Activated CD4-positive, alpha-beta memory T cell treated with anti-CD3 and anti-CD28 coated beads for 36 hours (primary cell): ENCODE results near the gene ACO1. TPM values are rescaled to one million over a fixed set of nuclear protein-coding genes. Genes with fewer than 3 reads are reported as not detected.
"Not testable (repeated sequence)": the region's sequence is repeated elsewhere in the genome, so short reads cannot be mapped to it uniquely, and the experiment has no call there.

Experiments
- CTCF ChIA-PET: fragments of 350-600 bp; sonication (Branson Sonifier 250); formaldehyde crosslinking; loops from one replicate; lab custom pipeline; 2021; ENCODE audit warnings: antibody characterized with exemption, inconsistent platforms; lab: Charles Lee
- POLR2A ChIA-PET: fragments of 350-600 bp; sonication (Branson Sonifier 250); formaldehyde crosslinking; loops from one replicate; lab custom pipeline; 2021; ENCODE audit warnings: antibody characterized with exemption; lab: Charles Lee
- DNase-seq: peaks from one replicate; pipeline ENCODE4 v3.0.0-alpha.2; 2020
- H3K27ac Mint-ChIP-seq: one replicate; pipeline ENCODE4 v1.8.0; 2021; ENCODE audit warnings: mixed read lengths
- H3K27me3 Mint-ChIP-seq: one replicate; pipeline ENCODE4 v1.8.0; 2021; ENCODE audit warnings: mixed read lengths
- H3K36me3 Mint-ChIP-seq: one replicate; pipeline ENCODE4 v1.8.0; 2021; ENCODE audit warnings: mixed read lengths
- H3K4me1 Mint-ChIP-seq: one replicate; pipeline ENCODE4 v1.8.0; 2021; ENCODE audit warnings: low read depth, mixed read lengths
- H3K4me3 Mint-ChIP-seq: one replicate; pipeline ENCODE4 v1.8.0; 2021; ENCODE audit warnings: mild to moderate bottlenecking, mixed read lengths
- H3K9me3 Mint-ChIP-seq: one replicate; pipeline ENCODE4 v1.8.0; 2021; ENCODE audit warnings: mixed read lengths
- intact Hi-C: fragments of 100-400 bp; cut with micrococcal nuclease; formaldehyde crosslinking; loops from one replicate; pipeline ENCODE4 v1.15.1; 2023
- total RNA-seq, 2 experiments: library from RNA; stranded (reverse); gene quantifications; one replicate each; pipeline ENCODE4 v1.2.3, GENCODE V29; 2021

ACO1 gene
- total RNA-seq, 2 experiments from 2014 or later, result 13.1 to 13.7 TPM

DNA sequence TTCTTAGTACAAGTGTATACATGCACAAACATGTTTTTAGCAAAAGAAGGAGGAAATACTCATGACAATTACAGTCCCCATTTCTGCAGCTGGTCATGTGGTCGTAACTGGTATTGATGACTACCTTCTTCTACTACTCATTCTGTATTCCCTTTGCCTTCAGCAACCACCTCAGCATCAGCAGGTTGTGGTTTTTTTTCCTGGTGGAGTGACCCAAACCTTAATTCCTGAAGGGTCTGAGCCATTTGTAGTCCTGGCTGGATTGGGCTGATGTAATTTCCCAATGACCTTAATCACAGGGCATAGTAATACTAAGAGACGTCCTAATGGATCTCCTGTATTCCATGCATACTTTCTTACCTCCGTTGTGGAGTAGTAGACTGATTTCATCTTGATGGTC lies 31.0 kb upstream of the ACO1 start:
- H3K4me3 Mint-ChIP-seq, H3K9me3 Mint-ChIP-seq, H3K36me3 Mint-ChIP-seq, POLR2A ChIA-PET, H3K4me1 Mint-ChIP-seq, CTCF ChIA-PET, H3K27ac Mint-ChIP-seq, DNase-seq, intact Hi-C loops, H3K27me3 Mint-ChIP-seq: not testable (repeated sequence)

DNA sequence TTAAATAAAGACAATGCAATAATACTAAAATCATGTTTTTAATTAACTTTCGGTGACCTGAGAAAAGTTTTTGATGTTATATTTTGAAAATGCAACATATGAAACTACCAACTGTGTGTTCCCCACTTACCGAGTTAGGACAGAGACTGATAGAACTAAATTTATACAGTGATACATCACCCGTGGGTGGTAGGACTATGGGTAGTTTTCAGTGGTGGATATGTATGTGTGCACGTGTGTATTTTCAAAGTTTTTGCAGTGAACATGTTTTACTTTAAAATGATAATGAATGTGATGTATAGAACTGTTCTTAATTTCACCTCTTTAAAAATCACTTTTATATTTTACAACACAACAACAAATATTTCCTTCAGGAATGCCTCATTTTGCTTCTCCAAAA lies 25.0 kb upstream of the ACO1 start:
- no peaks in the 10 kb centered on the region for H3K9me3 Mint-ChIP-seq
- H3K4me1 Mint-ChIP-seq, result no peaks in the 10 kb centered on the region
- peaks cover 10% of the 10 kb centered on the region for H3K27me3 Mint-ChIP-seq
- CTCF ChIA-PET, result interaction anchor here (2.4 kb wide), 1 partner anchor 19 kb away, joined by 10 read pairs; no protein-coding TSS in a partner anchor
- POLR2A ChIA-PET, result no interaction called here
- no peak for DNase-seq
- H3K36me3 Mint-ChIP-seq, result no peaks in the 10 kb centered on the region
- H3K4me3 Mint-ChIP-seq, result no peak overlapping the region
- H3K27ac Mint-ChIP-seq, result no peak overlapping the region
- intact Hi-C loops, result no loop called here

DNA sequence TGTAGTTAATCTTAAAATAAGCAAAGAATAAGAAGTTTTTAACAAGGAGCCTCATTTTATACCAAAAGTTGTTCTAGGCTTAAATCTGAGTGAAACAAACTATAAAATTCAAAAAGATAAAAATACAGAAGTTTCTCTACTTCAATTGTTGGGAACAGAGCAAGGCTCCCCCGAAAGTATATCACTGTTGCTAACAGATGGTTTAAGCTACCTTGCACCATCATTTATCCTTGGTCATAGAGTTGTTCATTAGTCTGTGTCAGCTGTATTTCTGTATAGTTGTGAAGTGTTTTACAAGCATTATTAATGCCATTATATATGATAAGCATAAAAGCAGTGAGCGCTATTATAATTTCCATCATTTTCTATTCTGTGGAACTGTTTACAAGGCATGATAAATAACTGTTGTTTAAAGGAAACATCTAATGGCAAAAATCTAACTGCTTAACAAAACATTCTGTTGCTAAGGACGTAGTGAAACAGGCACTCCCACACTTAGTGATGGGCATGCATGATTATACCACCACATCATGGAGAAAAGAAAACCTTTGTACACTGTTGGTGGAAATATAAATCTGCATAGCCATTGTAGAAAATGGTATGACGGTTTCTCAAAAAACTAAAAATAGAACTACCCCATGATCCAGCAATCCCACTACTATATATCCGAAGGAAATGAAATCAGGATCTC lies 23.3 kb upstream of the ACO1 start:
- Mint-ChIP-seq H3K4me3 (no peak overlapping the region), H3K27me3 (peaks cover 10% of the 10 kb centered on the region), H3K4me1 (no peaks in the 10 kb centered on the region), H3K27ac (no peak overlapping the region), H3K36me3 (no peaks in the 10 kb centered on the region), H3K9me3 (no peaks in the 10 kb centered on the region)
- intact Hi-C loops, result no loop called here
- ChIA-PET POLR2A (no interaction called here), CTCF (interaction anchor here (2.4 kb wide), 1 partner anchor 17 kb away, joined by 10 read pairs; no protein-coding TSS in a partner anchor)
- no peak for DNase-seq

GRCh38 chr9:32371279-32371678 lies 13.2 kb upstream of the ACO1 start:
- H3K27me3 Mint-ChIP-seq, result peaks cover 2% of the 10 kb centered on the region
- POLR2A ChIA-PET, result no interaction called here
- CTCF ChIA-PET, result no interaction called here
- intact Hi-C loops, result loop anchor here (10.0 kb wide), 1 partner anchor 334 kb away; no protein-coding TSS in a partner anchor
- no peaks in the 10 kb centered on the region for H3K36me3 Mint-ChIP-seq
- no peak overlapping the region for H3K27ac Mint-ChIP-seq
- H3K4me1 Mint-ChIP-seq, result no peaks in the 10 kb centered on the region
- DNase-seq, result no peak
- H3K4me3 Mint-ChIP-seq, result no peak overlapping the region
- peaks cover 4% of the 10 kb centered on the region for H3K9me3 Mint-ChIP-seq

GRCh38 chr9:32371679-32372078 lies 12.8 kb upstream of the ACO1 start:
- DNase-seq, result no peak
- Mint-ChIP-seq H3K27ac (no peak overlapping the region), H3K36me3 (no peaks in the 10 kb centered on the region), H3K27me3 (peaks cover 2% of the 10 kb centered on the region), H3K4me1 (no peaks in the 10 kb centered on the region), H3K4me3 (no peak overlapping the region), H3K9me3 (peaks cover 4% of the 10 kb centered on the region)
- intact Hi-C loops, result loop anchor here (10.0 kb wide), 1 partner anchor 333 kb away; no protein-coding TSS in a partner anchor
- POLR2A ChIA-PET, result no interaction called here
- CTCF ChIA-PET, result no interaction called here

- H3K4me1 Mint-ChIP-seq, result peaks cover 9% of the 10 kb centered on the region
- ChIA-PET CTCF (interaction anchor here (1.2 to 7.4 kb wide), 4 partner anchors 174 to 203 kb away, joined by 3 to 502 read pairs (median 77); partner anchors contain the start of gene NDUFB6), POLR2A (interaction anchor here (0.6 kb wide), 1 partner anchor 297 kb away, joined by 5 read pairs; no protein-coding TSS in a partner anchor)
- H3K4me3 Mint-ChIP-seq, result no peak overlapping the region
- no peaks in the 10 kb centered on the region for H3K36me3 Mint-ChIP-seq
- no peaks in the 10 kb centered on the region for H3K9me3 Mint-ChIP-seq
- intact Hi-C loops, result loop anchor here (10.0 kb wide), 1 partner anchor 329 kb away; no protein-coding TSS in a partner anchor
- H3K27ac Mint-ChIP-seq, result no peak overlapping the region
- DNase-seq, result no peak
- H3K27me3 Mint-ChIP-seq, result peaks cover 2% of the 10 kb centered on the region
Observed at GRCh38 chr9:32376285-32376684, 8.2 kb upstream of the ACO1 start.

DNA sequence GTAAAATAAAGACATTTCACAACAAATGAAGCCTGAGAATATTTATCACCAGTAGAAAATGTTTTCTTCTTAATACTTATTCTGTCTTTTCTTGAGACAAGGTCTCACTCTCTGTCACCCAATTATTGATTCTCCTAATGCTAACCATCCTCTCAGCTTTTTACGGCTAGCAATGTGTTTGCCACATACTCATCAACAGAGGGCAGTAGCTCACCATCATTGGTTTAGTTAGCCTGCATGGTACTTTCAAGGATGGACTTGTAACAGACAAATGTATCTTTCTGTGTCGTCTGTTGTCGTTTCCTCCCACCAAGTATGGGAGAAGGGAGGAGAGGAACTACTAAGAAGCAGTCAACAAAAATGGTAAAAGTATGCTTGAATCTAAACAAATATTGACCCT lies 5.9 kb upstream of the ACO1 start:
- POLR2A ChIA-PET, result interaction anchor here (1.0 to 3.0 kb wide), 2 partner anchors 194 to 201 kb away, joined by 6 to 20 read pairs; partner anchors contain the start of gene NDUFB6
- Mint-ChIP-seq H3K4me1 (peaks cover 10% of the 10 kb centered on the region), H3K9me3 (no peaks in the 10 kb centered on the region), H3K36me3 (no peaks in the 10 kb centered on the region), H3K4me3 (peak overlapping the region; percentile 31), H3K27me3 (peaks cover 5% of the 10 kb centered on the region), H3K27ac (no peak overlapping the region)
- CTCF ChIA-PET, result interaction anchor here (0.6 to 7.4 kb wide), 48 partner anchors 9 to 697 kb away, joined by 3 to 502 read pairs (median 7); partner anchors contain the start of genes NDUFB6, RIGI, SMIM27 and TOPORS
- intact Hi-C loops, result loop anchor here (10.0 kb wide), 1 partner anchor 326 kb away; no protein-coding TSS in a partner anchor
- DNase-seq, result peak; percentile 29

- Mint-ChIP-seq H3K27me3 (peaks cover 5% of the 10 kb centered on the region), H3K36me3 (no peaks in the 10 kb centered on the region), H3K9me3 (no peaks in the 10 kb centered on the region), H3K27ac (no peak overlapping the region), H3K4me1 (peaks cover 14% of the 10 kb centered on the region), H3K4me3 (peak overlapping the region; percentile 31)
- peak; percentile 37 for DNase-seq
- intact Hi-C loops, result loop anchor here (1.0 to 10.0 kb wide), 7 partner anchors 53 to 589 kb away; partner anchors contain the start of gene RIGI
- CTCF ChIA-PET, result interaction anchor here (0.6 to 7.4 kb wide), 57 partner anchors 9 to 697 kb away, joined by 3 to 502 read pairs (median 6); partner anchors contain the start of genes NDUFB6, RIGI, SMIM27 and TOPORS
- POLR2A ChIA-PET, result interaction anchor here (0.7 to 3.0 kb wide), 4 partner anchors 147 to 200 kb away, joined by 3 to 20 read pairs (median 4); partner anchors contain the start of genes NDUFB6, RIGI, SMIM27 and TOPORS
Observed at GRCh38 chr9:32378993-32379729, 5.3 kb upstream of the ACO1 start.

GRCh38 chr9:32380944-32381343 lies 3.5 kb upstream of the ACO1 start:
- H3K4me3 Mint-ChIP-seq, result no peak overlapping the region
- no peak overlapping the region for H3K27ac Mint-ChIP-seq
- intact Hi-C loops, result no loop called here
- H3K36me3 Mint-ChIP-seq, result no peaks in the 10 kb centered on the region
- no peaks in the 10 kb centered on the region for H3K9me3 Mint-ChIP-seq
- H3K27me3 Mint-ChIP-seq, result peaks cover 5% of the 10 kb centered on the region
- ChIA-PET CTCF (interaction anchor here (0.9 to 7.4 kb wide), 10 partner anchors 47 to 587 kb away, joined by 4 to 502 read pairs (median 40); partner anchors contain the start of genes NDUFB6 and RIGI), POLR2A (interaction anchor here (3.0 kb wide), 1 partner anchor 192 kb away, joined by 20 read pairs; the partner anchor contains the start of gene NDUFB6)
- peaks cover 19% of the 10 kb centered on the region for H3K4me1 Mint-ChIP-seq
- no peak for DNase-seq

DNA sequence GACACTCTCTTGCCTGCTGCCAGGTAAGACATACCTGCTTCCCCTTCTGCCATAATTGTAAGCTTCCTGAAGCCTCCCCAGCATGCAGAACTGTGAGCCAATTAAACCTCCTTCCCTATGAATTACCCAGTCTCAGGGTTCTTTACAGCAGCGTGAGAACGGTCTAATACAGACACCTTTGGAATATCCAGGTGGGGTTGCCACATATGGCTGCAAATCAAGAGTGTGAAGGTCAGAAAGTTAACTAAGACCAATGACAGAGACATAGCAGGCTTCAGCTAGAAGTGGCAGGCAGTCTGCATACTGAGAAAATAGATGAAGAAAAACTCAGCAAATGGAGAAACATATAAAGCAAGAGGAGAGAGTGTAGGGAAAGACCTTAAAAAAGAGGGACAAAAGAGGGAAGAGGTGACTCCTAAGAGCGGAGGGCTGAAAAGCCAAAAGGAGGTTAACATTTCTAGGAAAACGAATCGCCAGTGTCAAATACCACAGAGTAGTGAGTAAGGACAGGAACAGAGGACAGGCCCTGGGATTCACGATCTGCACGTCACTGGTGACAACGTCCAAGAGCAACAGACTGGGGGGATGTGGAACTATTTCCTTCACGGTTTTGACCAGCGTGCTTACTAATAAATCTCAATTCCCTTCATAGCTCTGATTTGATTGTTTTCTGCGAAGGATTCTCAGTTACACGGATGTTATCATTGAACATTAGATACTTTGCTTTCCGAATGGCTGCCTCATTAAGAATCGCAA lies 1.7 kb upstream of the ACO1 start:
- intact Hi-C loops, result no loop called here
- H3K27ac Mint-ChIP-seq, result no peak overlapping the region
- POLR2A ChIA-PET, result no interaction called here

GRCh38 chr9:32384002-32384363 lies 460 bp upstream of the ACO1 start:
- Mint-ChIP-seq H3K4me1 (peaks cover 19% of the 10 kb centered on the region), H3K9me3 (no peaks in the 10 kb centered on the region), H3K36me3 (no peaks in the 10 kb centered on the region), H3K27me3 (peaks cover 5% of the 10 kb centered on the region), H3K4me3 (peak overlapping the region; percentile 69), H3K27ac (no peak overlapping the region)
- POLR2A ChIA-PET, result interaction anchor here (1.3 to 1.8 kb wide), 3 partner anchors 166 to 641 kb away, joined by 4 to 8 read pairs (median 7); partner anchors contain the start of genes DNAJA1 and NDUFB6
- DNase-seq, result no peak
- CTCF ChIA-PET, result interaction anchor here (0.8 to 5.4 kb wide), 5 partner anchors 49 to 197 kb away, joined by 3 to 73 read pairs (median 13); partner anchors contain the start of genes NDUFB6 and RIGI
- intact Hi-C loops, result loop anchor here (1.0 kb wide), 3 partner anchors 142 to 189 kb away; partner anchors contain the start of genes NDUFB6 and RIGI

More for the DNA sequence above, 1.7 kb upstream of the ACO1 start:
- no peaks in the 10 kb centered on the region for H3K36me3 Mint-ChIP-seq
- peaks cover 24% of the 10 kb centered on the region for H3K4me1 Mint-ChIP-seq
- CTCF ChIA-PET, result interaction anchor here (1.1 to 5.4 kb wide), 5 partner anchors 50 to 198 kb away, joined by 3 to 73 read pairs (median 13); partner anchors contain the start of genes NDUFB6 and RIGI
- peaks cover 5% of the 10 kb centered on the region for H3K27me3 Mint-ChIP-seq
- DNase-seq, result no peak
- H3K4me3 Mint-ChIP-seq, result no peak overlapping the region
- no peaks in the 10 kb centered on the region for H3K9me3 Mint-ChIP-seq
